ENCODE measurements around the gene CCNH. TPM values are rescaled to one million over a fixed set of nuclear protein-coding genes. Genes with fewer than 3 reads are reported as not detected.

Gene CCNH
- total RNA-seq = 45.1 and 80.2 TPM in 2 replicates

DNA sequence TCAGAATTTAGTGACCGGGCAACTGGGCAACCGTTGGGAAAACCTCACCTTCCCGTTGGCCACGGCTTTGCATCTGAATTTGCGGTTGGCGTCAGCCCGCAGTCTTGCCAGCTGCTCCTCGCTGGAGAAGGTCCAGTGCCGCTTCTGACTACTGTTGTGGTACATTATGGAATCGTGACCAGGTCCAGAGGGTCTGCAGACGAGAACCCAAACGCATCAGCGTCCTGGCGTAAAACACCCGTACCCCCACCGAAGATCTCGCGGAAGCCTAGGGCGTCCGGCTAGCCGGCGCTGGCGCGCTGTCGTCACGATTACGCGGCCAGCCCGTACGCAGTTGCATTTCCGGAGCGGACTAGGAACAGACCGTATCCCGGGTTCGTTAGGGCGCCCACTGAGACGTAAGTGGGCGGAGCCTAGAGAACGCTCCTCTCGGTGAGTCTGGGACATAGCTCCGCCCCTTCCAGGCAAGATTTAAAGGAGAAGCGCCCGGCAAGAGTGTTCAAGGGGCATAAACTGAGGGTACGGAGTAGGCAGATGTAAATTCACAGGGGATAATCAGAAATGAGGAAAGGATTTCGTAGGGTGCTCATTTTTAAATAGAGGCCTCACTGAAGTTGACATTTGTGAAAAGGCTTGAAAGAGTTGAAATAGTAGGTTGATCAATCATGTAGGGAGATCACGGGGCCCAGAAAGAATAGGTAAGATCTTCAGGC is at the start of gene CCNH:
TSS of gene CCNH (minus strand) at position 301 of the 713 bp plus-strand sequence. CDS start at position 165, 136 bp downstream.

Other genes starting within 250 kb of the CCNH start
- 34.2 and 43.2 TPM in 2 replicates for gene RASA1, start 145.0 kb downstream of the CCNH start, total RNA-seq